C4-2B (cell line): ENCODE measurements around the gene SLC22A15.
"Not testable (repeated sequence)": the region's sequence is repeated elsewhere in the genome, so short reads cannot be mapped to it uniquely, and the experiment has no call there.

Experiments used
- H3K27ac ChIP-seq: fragments of 450-650 bp; 2 replicates; pipeline ENCODE4 v1.5.1; 2017
- ZFX ChIP-seq: fragments of 450-650 bp; IDR thresholded peaks from 2 replicates; pipeline ENCODE4 v1.6.1; 2017
- TF ChIP-seq, protein P1 (sequence below): fragments of 450-650 bp; conservative IDR thresholded peaks from 2 replicates; pipeline ENCODE4 v1.5.1; 2017; ENCODE audit warnings: mild to moderate bottlenecking

The SLC22A15 gene

DNA sequence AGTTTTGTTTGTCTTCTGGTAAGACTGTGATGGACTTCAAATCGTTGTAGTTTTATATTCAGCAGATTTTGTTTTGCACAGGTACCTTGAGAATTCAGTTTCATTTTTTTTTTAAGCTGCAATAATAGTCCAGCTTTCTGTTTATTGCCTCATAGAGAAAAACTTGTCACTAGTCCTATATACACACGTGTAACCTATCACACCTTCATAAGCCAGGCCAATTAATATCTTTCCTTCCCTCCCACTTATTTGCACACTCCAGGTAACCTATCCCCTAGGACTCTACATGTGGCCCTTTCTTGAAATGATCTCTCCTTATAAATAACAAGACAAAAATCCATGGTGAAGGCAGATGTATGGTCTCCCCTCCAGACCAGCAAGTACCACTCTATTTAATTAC, 62.4 kb downstream of the SLC22A15 start:
- no peak for TF ChIP-seq ZFX
- TF ChIP-seq, protein P1, sequence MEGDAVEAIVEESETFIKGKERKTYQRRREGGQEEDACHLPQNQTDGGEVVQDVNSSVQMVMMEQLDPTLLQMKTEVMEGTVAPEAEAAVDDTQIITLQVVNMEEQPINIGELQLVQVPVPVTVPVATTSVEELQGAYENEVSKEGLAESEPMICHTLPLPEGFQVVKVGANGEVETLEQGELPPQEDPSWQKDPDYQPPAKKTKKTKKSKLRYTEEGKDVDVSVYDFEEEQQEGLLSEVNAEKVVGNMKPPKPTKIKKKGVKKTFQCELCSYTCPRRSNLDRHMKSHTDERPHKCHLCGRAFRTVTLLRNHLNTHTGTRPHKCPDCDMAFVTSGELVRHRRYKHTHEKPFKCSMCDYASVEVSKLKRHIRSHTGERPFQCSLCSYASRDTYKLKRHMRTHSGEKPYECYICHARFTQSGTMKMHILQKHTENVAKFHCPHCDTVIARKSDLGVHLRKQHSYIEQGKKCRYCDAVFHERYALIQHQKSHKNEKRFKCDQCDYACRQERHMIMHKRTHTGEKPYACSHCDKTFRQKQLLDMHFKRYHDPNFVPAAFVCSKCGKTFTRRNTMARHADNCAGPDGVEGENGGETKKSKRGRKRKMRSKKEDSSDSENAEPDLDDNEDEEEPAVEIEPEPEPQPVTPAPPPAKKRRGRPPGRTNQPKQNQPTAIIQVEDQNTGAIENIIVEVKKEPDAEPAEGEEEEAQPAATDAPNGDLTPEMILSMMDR, result no peak
- H3K27ac ChIP-seq, result no peak overlapping the region

DNA sequence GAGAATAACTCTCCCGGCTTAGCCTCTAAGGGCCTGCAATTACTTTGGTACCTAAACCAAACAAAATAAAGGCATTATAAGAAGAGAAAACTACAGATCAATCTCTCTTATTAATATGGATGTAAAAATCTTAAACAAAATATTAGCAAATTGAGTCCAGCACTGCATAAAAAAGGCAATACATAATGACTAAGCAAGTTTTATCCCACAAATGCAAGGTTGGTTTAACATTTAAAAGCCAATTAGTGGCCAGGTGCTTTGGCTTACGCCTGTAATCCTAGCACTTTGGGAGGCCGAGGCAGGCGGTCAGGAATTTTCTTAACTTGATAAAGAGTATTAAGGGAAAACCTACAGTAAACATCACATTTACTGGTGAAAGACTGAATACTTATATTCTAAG, 67.8 kb downstream of the SLC22A15 start:
- H3K27ac ChIP-seq, result no peak overlapping the region
- TF ChIP-seq ZFX, result no peak
- TF ChIP-seq, protein P1, result no peak

DNA sequence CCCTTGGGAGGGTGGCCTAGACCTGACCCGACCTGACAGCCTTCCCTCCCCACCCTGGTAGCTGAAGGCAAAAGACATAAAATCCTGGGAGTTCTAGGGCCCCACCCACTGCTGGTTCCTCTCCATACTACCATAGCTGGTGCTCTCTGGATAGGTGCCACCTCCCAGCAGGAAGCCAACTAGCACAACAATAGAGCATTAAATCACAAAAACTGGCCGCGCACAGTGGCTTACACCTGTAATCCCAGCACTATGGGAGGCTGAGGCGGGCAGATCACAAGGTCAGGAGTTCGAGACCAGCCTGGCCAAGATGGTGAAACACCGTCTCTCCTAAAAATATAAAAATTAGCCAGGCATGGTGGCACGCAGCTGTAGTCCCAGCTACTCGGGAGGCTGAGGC, 70.6 kb downstream of the SLC22A15 start:
- H3K27ac ChIP-seq, result not testable (repeated sequence)

DNA sequence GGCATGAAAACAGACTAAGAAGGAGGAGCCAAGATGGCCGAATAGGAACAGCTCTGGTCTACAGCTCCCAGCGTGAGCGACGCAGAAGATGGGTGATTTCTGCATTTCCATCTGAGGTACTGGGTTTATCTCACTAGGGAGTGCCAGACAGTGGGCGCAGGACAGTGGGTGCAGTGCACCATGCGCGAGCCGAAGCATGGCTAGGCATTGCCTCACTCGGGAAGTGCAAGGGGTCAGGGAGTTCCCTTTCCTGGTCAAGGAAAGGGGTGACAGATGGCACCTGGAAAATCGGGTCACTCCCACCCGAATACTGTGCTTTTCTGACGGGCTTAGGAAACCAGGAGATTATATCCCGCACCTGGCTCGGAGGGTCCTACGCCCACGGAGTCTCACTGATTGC, 75.6 kb downstream of the SLC22A15 start:
- H3K27ac ChIP-seq, result not testable (repeated sequence)

DNA sequence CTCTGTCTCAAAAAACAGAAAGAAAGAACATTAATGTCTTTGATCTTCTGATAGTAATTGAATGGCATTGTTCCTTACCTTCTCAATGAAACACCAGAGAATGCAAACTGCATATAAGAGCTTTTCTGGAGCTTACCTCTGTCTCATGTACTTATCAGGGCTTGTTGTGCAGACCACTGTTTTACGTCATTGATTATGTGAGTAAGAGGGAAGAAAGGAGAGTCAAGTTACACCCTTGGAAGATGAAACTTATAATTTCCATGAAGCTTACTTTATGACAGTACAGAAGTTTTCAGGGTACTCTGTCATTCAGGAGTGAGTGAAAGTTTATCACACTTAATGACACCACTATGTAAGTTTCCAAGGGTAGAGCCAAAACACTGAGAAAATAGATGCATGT, 85.9 kb downstream of the SLC22A15 start:
- TF ChIP-seq, protein P1, result no peak
- no peak for TF ChIP-seq ZFX
- no peak overlapping the region for H3K27ac ChIP-seq

DNA sequence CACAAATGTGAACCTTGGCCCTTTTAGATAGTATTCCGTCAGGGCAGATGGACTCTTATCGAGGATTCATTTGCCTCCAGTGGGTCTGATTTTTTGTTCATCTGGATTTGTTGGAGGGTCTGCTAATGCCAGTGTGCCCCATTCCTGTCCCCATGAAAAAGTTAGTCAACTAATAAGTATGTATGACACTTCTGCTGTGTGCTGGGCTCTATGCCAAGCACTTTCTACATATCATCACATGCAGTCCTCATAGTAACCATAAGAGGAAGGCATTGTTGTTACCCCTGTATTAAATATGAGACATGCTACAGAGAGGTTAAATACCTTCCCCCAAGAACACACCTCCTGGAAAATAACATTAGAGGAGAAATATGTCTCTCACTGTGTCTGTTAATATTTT, 88.3 kb downstream of the SLC22A15 start:
- no peak for TF ChIP-seq ZFX
- TF ChIP-seq, protein P1, result no peak
- H3K27ac ChIP-seq, result no peak overlapping the region

DNA sequence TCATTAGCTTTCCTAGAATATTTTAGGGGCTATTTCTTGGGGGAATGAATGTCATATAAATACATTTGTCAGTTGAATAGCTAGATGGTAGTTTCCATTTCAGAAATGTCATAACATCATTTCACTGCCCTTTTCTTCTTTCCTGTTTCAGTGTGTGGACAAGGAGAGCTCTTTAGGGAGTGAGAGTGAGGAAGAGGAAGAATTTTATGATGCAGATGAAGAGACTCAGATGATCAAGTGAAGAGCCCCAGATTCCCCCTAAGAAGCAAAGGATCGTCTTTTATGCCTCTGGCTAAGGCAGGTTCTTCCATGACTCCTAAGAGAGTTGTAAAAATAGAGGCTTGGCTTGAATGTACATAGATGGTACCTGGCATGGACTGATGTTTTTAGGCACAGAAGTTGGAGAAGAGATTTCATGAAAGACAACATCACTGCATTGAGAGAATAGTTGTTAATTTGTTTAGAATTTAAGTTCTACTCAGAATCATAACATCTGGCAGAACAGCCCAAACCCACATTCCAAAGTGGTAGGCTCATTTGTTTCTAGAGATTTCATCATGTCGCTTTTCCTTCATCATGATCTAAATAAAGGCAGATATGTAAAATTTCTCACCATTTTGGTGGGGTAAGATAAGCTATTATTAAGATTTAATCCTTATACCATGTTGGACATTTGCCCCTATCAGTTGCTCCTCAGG, 90.7 kb downstream of the SLC22A15 start:
- TF ChIP-seq, protein P1, result no peak
- TF ChIP-seq ZFX, result no peak
- H3K27ac ChIP-seq, result no peak overlapping the region

DNA sequence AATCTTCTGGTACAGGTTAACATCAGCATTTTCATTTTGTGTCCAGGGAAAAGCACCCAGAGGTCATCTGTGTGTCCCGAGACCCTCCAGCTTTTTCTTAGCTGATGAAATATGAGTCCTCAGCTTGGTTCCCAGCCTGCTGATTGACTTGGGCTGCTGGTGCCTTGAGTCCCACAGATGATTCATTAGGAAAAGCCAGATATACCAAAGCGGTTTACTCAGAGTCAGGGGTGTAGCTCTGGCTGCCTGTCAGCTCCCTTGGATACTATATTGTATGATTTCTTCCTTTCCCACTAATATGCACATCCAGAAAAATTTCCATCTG, 91.2 kb downstream of the SLC22A15 start:
- TF ChIP-seq, protein P1, result no peak
- no peak for TF ChIP-seq ZFX
- H3K27ac ChIP-seq, result no peak overlapping the region

DNA sequence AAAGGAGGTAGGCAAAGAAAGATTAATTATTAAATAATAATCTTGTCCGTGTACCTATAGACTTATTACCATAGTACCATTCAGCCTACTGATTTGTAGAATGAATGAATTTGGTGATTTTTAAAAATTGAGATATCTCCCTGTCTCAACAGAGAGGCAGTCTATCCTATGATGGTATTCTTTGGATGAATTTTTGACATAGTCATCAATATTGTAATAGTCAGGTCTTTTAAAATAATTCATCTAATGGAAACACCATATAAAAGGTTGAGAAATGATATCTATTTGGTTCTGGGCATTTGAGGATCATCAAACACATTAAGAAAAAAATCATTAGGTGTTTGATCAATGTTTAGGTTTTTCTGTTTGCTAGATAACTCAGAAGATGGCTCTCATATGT, 99.3 kb downstream of the SLC22A15 start:
- TF ChIP-seq, protein P1, result no peak
- TF ChIP-seq ZFX, result no peak
- H3K27ac ChIP-seq, result no peak overlapping the region
